Heart left ventricle (tissue), 16 donors: ENCODE data around the gene TMEM132A. TPM values are rescaled to one million over a fixed set of nuclear protein-coding genes. Genes with fewer than 3 reads are reported as not detected.

ENCODE experiments used
- ATAC-seq, 4 donors: fragments of 200-7000 bp; cut with Tn5 transposase; one replicate each; pipeline ENCODE4 v1.9.1; 2020 to 2022; ENCODE audit warnings: moderate library complexity in 4 of 4, mild to moderate bottlenecking in 3 of 4, moderate number of reproducible peaks in 1 of 4
- DNase-seq, 5 donors: peaks; one replicate each; pipeline ENCODE4 v3.0.0-alpha.2; 2020
- H3K27ac ChIP-seq, 12 donors: fragments of 200-600 bp; sonication (generic) in 4 of 12; one replicate each; pipeline versions ENCODE4 v1.5.0 to v1.8.0; 2016 to 2022; ENCODE audit warnings: mild to moderate bottlenecking in 2 of 12
- H3K27me3 ChIP-seq, 9 donors: fragments of 200-600 bp; sonication (generic) in 2 of 9; one replicate each; pipeline versions ENCODE4 v1.5.1 to v1.8.0; 2016 to 2022; ENCODE audit warnings: mild to moderate bottlenecking in 3 of 9
- H3K36me3 ChIP-seq, 9 donors: fragments of 200-600 bp; sonication (generic) in 2 of 9; one replicate each; pipeline versions ENCODE4 v1.5.0 to v1.8.0; 2018 to 2022; ENCODE audit warnings: mild to moderate bottlenecking in 2 of 9
- H3K4me1 ChIP-seq, 12 donors: fragments of 200-600 bp; sonication (generic) in 4 of 12; one replicate each; pipeline versions ENCODE4 v1.5.0 to v1.8.0; 2016 to 2022; ENCODE audit warnings: mild to moderate bottlenecking in 3 of 12
- H3K4me3 ChIP-seq, 12 donors: fragments of 200-600 bp; sonication (generic) in 4 of 12; one replicate each; pipeline versions ENCODE4 v1.5.0 to v1.8.0; 2017 to 2022; ENCODE audit warnings: mild to moderate bottlenecking in 9 of 12, moderate library complexity in 4 of 12
- H3K9me3 ChIP-seq, 12 donors: fragments of 200-600 bp; sonication (generic) in 4 of 12; one replicate each; pipeline versions ENCODE4 v1.5.0 to v1.8.0; 2016 to 2022; ENCODE audit warnings: mild to moderate bottlenecking in 1 of 12
- POLR2A ChIP-seq, 2 donors: fragments of 450-650 bp; IDR thresholded peaks; one replicate each; pipeline ENCODE4 v1.6.1; 2017; ENCODE audit warnings: antibody characterized with exemption in 2 of 2, mild to moderate bottlenecking in 2 of 2, moderate library complexity in 2 of 2
- WGBS, 4 donors: extraction: QIAGEN DNeasy Blood & Tissue Kit in 2 of 4; methylation state at CpG; one replicate each; pipeline versions ENCODE4 v1.1.5 to v1.1.7; 2013 to 2018; 5-methylcytosine and 5-hydroxymethylcytosine counted together
- intact Hi-C, 10 donors: fragments of 100-400 bp; cut with DNase I; formaldehyde crosslinking; loops; one replicate each; pipeline versions ENCODE4 v1.11.1 to v1.14.2; 2022
- polyA plus RNA-seq, 2 donors: library from polyadenylated mRNA; stranded (reverse); fragments of 200-250 nt; gene quantifications; one replicate each; pipeline ENCODE4 v1.2.3, GENCODE V29; 2013
- total RNA-seq, 9 donors: library from RNA; depleted of rRNA in 2 of 9; stranded (reverse); fragments of >200 nt in 2 of 9; fragmentation: NEBNext Ultra II Directional in 3 of 9; extraction: Animal tissue kit (Norgen Biotek cat#: 25700) in 3 of 9; gene quantifications; one replicate each; pipeline versions ENCODE4 v1.1.0 to v1.2.4, GENCODE V29; 2016 to 2023
- TF ChIP-seq, protein P1 (sequence below), 12 donors: fragments of 200-600 bp; sonication (generic) in 4 of 12; IDR thresholded peaks; one replicate each; pipeline versions ENCODE4 v1.5.0 to v1.8.0; 2018 to 2022; ENCODE audit warnings: antibody characterized with exemption in 12 of 12, mild to moderate bottlenecking in 5 of 12
- donor health status: ischemic (EF 13 %, LVEDD 7.1; RV severe dilation, severe dysfunction).
- donor health status: healthy with polysubstance abuse.
- donor health status: DM: no; HTN: yes; CAD: no.
- donor health status: DM: no; HTN: no; CAD: no.
- donor health status: ischemic (EF 25% LVEDD 6.9; RV normal size, moderate dysfunction).
- donor health status: ischemic (EF 25% LVEDD 5.7; RV mildly dilated, moderate dysfunction).
- donor health status: healthy.
- donor health status: DM: yes; HTN: yes; CAD: no.
- donor health status: ischemic (EF 35%, LVEDD 5.7; RV mildly dilated, moderate dysfunction).
- donor health status: nonischemic (EF 11% LVEDD 7.7; RV severe dilation, severe dysfunction).
- donor health status: DM: yes; HTN: yes; CAD: no.
- donor health status: PGD.
- donor health status: ischemic (EF 29% LVEDD 5.4; RV normal size, mild dysfunction).
- donor health status: nonischemic (EF 23%, LVEDD 6.1; RV moderate dilation, normal function).

The TMEM132A gene
- total and polyA plus RNA-seq, 11 donors: 3.1 to 16.1 (median 8.5) TPM

DNA sequence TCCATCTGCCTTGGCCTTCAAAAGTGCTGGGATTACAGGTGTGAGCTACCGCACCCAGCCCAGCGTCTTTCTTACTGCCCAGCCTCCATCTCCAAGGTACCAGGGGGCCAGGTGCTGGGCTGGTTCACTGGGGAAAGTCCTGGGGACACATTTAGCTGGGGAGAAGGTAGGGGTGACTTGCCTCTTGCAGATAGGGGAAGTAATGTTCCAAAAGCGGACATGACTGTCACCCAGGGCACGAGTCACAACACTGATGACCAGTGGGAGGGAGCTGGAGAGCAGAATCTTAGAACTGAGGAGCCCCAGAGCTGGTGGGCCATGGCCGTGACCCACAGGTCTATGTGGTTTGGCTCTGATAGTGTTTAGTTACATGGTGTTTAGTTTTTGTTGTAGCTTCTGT lies 30.2 kb downstream of the TMEM132A start:
- no peak for ATAC-seq
- H3K36me3 ChIP-seq: no peaks in the 10 kb centered on the region
- intact Hi-C loops: loop anchor here in 2 of 10 donors (5.0 kb wide), 3 partner anchors 37 to 122 kb away; partner anchors contain the start of gene TMEM109 (in 1 of the 2)
- H3K9me3 ChIP-seq: no peaks in the 10 kb centered on the region
- H3K4me3 ChIP-seq: no peak overlapping the region
- TF ChIP-seq POLR2A (IDR thresholded peaks at IDR 0.05): no peak
- TF ChIP-seq, protein P1, sequence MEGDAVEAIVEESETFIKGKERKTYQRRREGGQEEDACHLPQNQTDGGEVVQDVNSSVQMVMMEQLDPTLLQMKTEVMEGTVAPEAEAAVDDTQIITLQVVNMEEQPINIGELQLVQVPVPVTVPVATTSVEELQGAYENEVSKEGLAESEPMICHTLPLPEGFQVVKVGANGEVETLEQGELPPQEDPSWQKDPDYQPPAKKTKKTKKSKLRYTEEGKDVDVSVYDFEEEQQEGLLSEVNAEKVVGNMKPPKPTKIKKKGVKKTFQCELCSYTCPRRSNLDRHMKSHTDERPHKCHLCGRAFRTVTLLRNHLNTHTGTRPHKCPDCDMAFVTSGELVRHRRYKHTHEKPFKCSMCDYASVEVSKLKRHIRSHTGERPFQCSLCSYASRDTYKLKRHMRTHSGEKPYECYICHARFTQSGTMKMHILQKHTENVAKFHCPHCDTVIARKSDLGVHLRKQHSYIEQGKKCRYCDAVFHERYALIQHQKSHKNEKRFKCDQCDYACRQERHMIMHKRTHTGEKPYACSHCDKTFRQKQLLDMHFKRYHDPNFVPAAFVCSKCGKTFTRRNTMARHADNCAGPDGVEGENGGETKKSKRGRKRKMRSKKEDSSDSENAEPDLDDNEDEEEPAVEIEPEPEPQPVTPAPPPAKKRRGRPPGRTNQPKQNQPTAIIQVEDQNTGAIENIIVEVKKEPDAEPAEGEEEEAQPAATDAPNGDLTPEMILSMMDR (IDR thresholded peaks at IDR 0.05): no peak
- DNase-seq: no peak
- H3K27ac ChIP-seq: peak overlapping the region in 1 of 12 donors; percentile 96
- H3K27me3 ChIP-seq: peaks cover 0 to 5% (median 0%) of the 10 kb centered on the region in 9 donors
- 83 to 88% (median 86%) methylated on average over 5 of the region's 5 CpGs for WGBS, 4 donors
- H3K4me1 ChIP-seq: peaks cover 0 to 48% (median 13%) of the 10 kb centered on the region in 12 donors

DNA sequence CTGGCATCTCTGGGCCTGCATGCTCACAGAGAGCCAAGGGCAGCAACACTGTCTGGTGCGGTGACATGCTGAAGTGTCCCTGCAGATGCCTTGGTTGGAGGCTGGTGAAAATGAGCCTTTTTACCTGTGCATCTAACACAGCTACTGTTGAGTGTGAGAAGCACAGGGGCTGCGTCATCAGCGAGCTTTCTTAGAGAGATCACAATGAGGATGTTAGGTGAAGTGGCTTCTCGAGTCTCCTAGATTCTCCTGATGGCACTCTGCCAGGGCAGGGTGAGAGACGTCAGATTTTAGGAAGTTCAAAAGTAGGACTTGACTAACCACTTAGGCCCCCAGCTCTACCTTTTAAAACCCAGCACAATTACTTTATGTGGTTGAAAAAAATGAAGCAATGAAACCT lies 31.3 kb downstream of the TMEM132A start:
- H3K36me3 ChIP-seq: no peaks in the 10 kb centered on the region
- no peak for ATAC-seq
- H3K9me3 ChIP-seq: no peaks in the 10 kb centered on the region
- intact Hi-C loops: loop anchor here in 1 of 10 donors (5.0 kb wide), 1 partner anchor 118 kb away; no protein-coding TSS in a partner anchor
- no peak for DNase-seq
- TF ChIP-seq POLR2A (IDR thresholded peaks at IDR 0.05): no peak
- TF ChIP-seq, protein P1 (IDR thresholded peaks at IDR 0.05): no peak
- WGBS, 4 donors: 50 to 56% (median 53%) methylated on average over 5 of the region's 5 CpGs
- H3K27me3 ChIP-seq: peaks cover 0 to 5% (median 0%) of the 10 kb centered on the region in 9 donors
- H3K27ac ChIP-seq: no peak overlapping the region
- peaks cover 0 to 39% (median 6%) of the 10 kb centered on the region in 12 donors for H3K4me1 ChIP-seq
- no peak overlapping the region for H3K4me3 ChIP-seq

DNA sequence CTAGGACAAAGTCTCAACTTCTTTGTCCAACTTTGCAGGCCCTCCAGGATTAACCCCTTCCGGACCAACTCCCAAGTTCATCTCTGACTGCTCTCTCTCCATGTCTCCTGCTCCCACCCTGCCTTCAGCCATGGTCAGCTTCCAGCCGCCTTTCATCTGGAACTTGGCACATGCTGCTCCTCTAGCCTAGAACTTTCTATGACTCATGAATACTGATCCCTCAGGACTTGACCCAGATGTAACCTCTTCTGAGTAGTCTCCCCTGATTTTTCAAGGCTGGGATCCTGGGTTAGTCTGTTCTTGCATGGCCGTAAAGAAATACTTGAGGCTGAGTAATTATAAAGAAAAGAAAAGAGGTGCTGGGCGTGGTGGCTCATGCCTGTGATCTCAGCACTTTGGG lies 32.9 kb downstream of the TMEM132A start:
- 79 to 89% (median 84%) methylated on average over 4 of the region's 4 CpGs for WGBS, 4 donors
- Histone ChIP-seq H3K36me3 (no peaks in the 10 kb centered on the region), H3K4me1 (peaks cover 0 to 32% (median 3%) of the 10 kb centered on the region in 12 donors), H3K4me3 (no peak overlapping the region), H3K9me3 (no peaks in the 10 kb centered on the region), H3K27me3 (peaks cover 0 to 6% (median 0%) of the 10 kb centered on the region in 9 donors), H3K27ac (no peak overlapping the region)
- ATAC-seq (peak in 1 of 4 donors; percentile 59), DNase-seq (no peak)
- TF ChIP-seq, protein P1 (IDR thresholded peaks at IDR 0.05): no peak
- TF ChIP-seq POLR2A (IDR thresholded peaks at IDR 0.05): no peak
- intact Hi-C loops: loop anchor here in 1 of 10 donors (5.0 kb wide), 1 partner anchor 120 kb away; no protein-coding TSS in a partner anchor

DNA sequence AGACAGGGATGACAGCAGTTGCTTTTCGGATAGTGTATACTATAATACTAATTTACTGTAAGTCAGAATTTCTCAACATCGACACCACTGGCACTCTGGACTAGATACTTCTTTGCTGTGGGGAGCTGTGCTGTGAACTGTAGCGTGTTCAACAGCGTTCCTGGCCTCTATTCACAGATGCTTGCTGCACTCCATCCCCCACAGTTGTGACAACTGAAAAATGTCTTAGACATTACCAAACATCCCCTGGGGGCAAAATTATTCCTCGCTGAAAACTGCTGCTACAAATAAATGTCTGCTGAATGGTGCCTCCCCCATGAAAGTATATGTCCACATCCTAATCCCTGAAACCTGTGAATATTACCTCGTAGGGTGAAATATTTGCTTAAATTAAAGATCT lies 35.2 kb downstream of the TMEM132A start:
- Histone ChIP-seq H3K27me3 (peaks cover 0 to 15% (median 0%) of the 10 kb centered on the region in 9 donors), H3K36me3 (no peaks in the 10 kb centered on the region), H3K4me3 (no peak overlapping the region), H3K4me1 (peaks cover 0 to 10% (median 0%) of the 10 kb centered on the region in 12 donors), H3K27ac (no peak overlapping the region), H3K9me3 (no peaks in the 10 kb centered on the region)
- intact Hi-C loops: loop anchor here in 1 of 10 donors (5.0 kb wide), 1 partner anchor 122 kb away; no protein-coding TSS in a partner anchor
- ATAC-seq (peak in 1 of 4 donors; percentile 30), DNase-seq (no peak)
- 68 to 77% (median 73%) methylated on average over 6 of the region's 6 CpGs for WGBS, 4 donors
- no peak for TF ChIP-seq POLR2A (IDR thresholded peaks at IDR 0.05)
- TF ChIP-seq, protein P1 (IDR thresholded peaks at IDR 0.05): no peak
